Measurements from ENCODE around the gene HELT. TPM values are rescaled to one million over a fixed set of nuclear protein-coding genes. Genes with fewer than 3 reads are reported as not detected.
"Not testable (repeated sequence)": the region's sequence is repeated elsewhere in the genome, so short reads cannot be mapped to it uniquely, and the experiment has no call there.

The HELT gene
- total RNA-seq, 1 experiment from 2014 or later: not detected

GRCh38 chr4:184994623-184995010 is 23.7 kb upstream of the HELT start:
- no peak for TF ChIP-seq CTCF (IDR thresholded peaks at IDR 0.05; ENCODE audit: unreplicated experiment)
- intact Hi-C loops (cut with micrococcal nuclease): no loop called here
- Mint-ChIP-seq H3K4me3 (ENCODE audit: unreplicated experiment) (no peak overlapping the region), H3K27me3 (ENCODE audit: insufficient read depth, unreplicated experiment) (no peaks in the 10 kb centered on the region), H3K36me3 (ENCODE audit: insufficient read depth, unreplicated experiment) (no peaks in the 10 kb centered on the region), H3K27ac (ENCODE audit: low read depth, unreplicated experiment) (no peak overlapping the region), H3K4me1 (ENCODE audit: insufficient read depth, unreplicated experiment) (no peaks in the 10 kb centered on the region), H3K9me3 (ENCODE audit: unreplicated experiment) (no peaks in the 10 kb centered on the region)
- ChIA-PET CTCF (interaction anchor here (0.7 to 1.1 kb wide), 2 partner anchors 101 to 143 kb away, joined by 3 to 5 read pairs; no protein-coding TSS in a partner anchor), POLR2A (no interaction called here)
- no TSS peak for BruUV-seq (replicated peaks)
- DNase-seq (ENCODE audit: unreplicated experiment): no peak

- intact Hi-C loops (cut with micrococcal nuclease); H3K9me3 Mint-ChIP-seq (ENCODE audit: unreplicated experiment); H3K36me3 Mint-ChIP-seq (ENCODE audit: insufficient read depth, unreplicated experiment); H3K4me1 Mint-ChIP-seq (ENCODE audit: insufficient read depth, unreplicated experiment); H3K4me3 Mint-ChIP-seq (ENCODE audit: unreplicated experiment); H3K27me3 Mint-ChIP-seq (ENCODE audit: insufficient read depth, unreplicated experiment); DNase-seq (ENCODE audit: unreplicated experiment); H3K27ac Mint-ChIP-seq (ENCODE audit: low read depth, unreplicated experiment); BruUV-seq (replicated peaks): not testable (repeated sequence)
- CTCF ChIA-PET: interaction anchor here (1.1 kb wide), 1 partner anchor 9 kb away, joined by 3 read pairs; no protein-coding TSS in a partner anchor
- POLR2A ChIA-PET: interaction anchor here (0.7 kb wide), 1 partner anchor 176 kb away, joined by 3 read pairs; no protein-coding TSS in a partner anchor
These were observed 20.6 kb upstream of the HELT start for GRCh38 chr4:184997656-184998055.

GRCh38 chr4:185002784-185003183 is 15.5 kb upstream of the HELT start:
- Mint-ChIP-seq H3K27me3 (ENCODE audit: insufficient read depth, unreplicated experiment) (peaks cover 3% of the 10 kb centered on the region), H3K4me3 (ENCODE audit: unreplicated experiment) (no peak overlapping the region), H3K4me1 (ENCODE audit: insufficient read depth, unreplicated experiment) (peaks cover 8% of the 10 kb centered on the region), H3K36me3 (ENCODE audit: insufficient read depth, unreplicated experiment) (no peaks in the 10 kb centered on the region), H3K27ac (ENCODE audit: low read depth, unreplicated experiment) (no peak overlapping the region), H3K9me3 (ENCODE audit: unreplicated experiment) (no peaks in the 10 kb centered on the region)
- intact Hi-C loops (cut with micrococcal nuclease): no loop called here
- DNase-seq (ENCODE audit: unreplicated experiment): no peak
- TF ChIP-seq CTCF (IDR thresholded peaks at IDR 0.05; ENCODE audit: unreplicated experiment): no peak
- no TSS peak for BruUV-seq (replicated peaks)
- CTCF ChIA-PET: interaction anchor here (0.7 to 0.8 kb wide), 2 partner anchors 9 to 163 kb away, joined by 3 read pairs; no protein-coding TSS in a partner anchor
- POLR2A ChIA-PET: no interaction called here

GRCh38 chr4:185003596-185004351 is 14.5 kb upstream of the HELT start:
- no peak for TF ChIP-seq CTCF (IDR thresholded peaks at IDR 0.05; ENCODE audit: unreplicated experiment)
- intact Hi-C loops (cut with micrococcal nuclease): no loop called here
- Mint-ChIP-seq H3K4me1 (ENCODE audit: insufficient read depth, unreplicated experiment) (peaks cover 8% of the 10 kb centered on the region), H3K27ac (ENCODE audit: low read depth, unreplicated experiment) (no peak overlapping the region), H3K9me3 (ENCODE audit: unreplicated experiment) (no peaks in the 10 kb centered on the region), H3K36me3 (ENCODE audit: insufficient read depth, unreplicated experiment) (no peaks in the 10 kb centered on the region), H3K4me3 (ENCODE audit: unreplicated experiment) (no peak overlapping the region), H3K27me3 (ENCODE audit: insufficient read depth, unreplicated experiment) (peaks cover 13% of the 10 kb centered on the region)
- no peak for DNase-seq (ENCODE audit: unreplicated experiment)
- ChIA-PET POLR2A (no interaction called here), CTCF (interaction anchor here (0.8 to 1.7 kb wide), 4 partner anchors 8 to 96 kb away, joined by 3 to 7 read pairs (median 4); no protein-coding TSS in a partner anchor)
- BruUV-seq (replicated peaks): no TSS peak

All from MCF 10A (cell line).